Measurements from ENCODE around the gene NEURL1.

DNA sequence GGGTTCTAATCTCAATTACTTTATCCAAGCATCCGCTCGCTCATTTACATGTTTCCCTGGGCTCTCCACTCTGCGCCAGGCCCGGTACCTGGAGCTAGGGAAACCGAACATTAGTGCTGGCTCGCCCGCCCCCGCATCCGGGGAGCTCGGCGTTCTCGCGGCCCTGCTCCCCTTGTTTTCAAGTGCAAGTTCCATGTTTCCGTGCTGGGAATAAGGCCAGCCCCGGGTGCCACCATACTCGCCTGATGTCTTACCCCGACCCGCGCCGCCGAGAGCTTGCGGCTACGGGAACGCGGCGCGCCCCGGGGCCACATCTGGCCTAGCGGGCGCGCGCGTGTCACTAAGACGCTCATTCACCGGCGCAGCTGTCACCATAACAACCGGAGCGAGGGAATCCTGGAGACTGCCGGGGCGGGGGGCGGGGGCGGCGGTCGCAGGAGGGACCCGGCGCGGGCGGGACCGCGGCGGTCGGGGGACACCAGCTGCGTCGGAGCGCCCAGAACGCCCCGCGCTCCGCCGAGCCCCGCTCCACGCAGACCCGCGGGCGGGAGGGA is at the start of gene NEURL1:
- TF ChIP-seq PAX5 (IDR thresholded peaks at IDR 0.05; ENCODE audit: insufficient read depth, low read length, severe bottlenecking) (no peak), POLR2A (IDR thresholded peaks at IDR 0.05; ENCODE audit: low read depth, low read length) (no peak)

Data from GM12891 (cell line).